ENCODE measurements around the gene AGAP1. TPM values are rescaled to one million over a fixed set of nuclear protein-coding genes. Genes with fewer than 3 reads are reported as not detected.

AGAP1 gene
- total and polyA plus RNA-seq, 9 donors = 5.7 to 32.2 (median 20.2) TPM

GRCh38 chr2:235812185-235812665, 318.4 kb downstream of the AGAP1 start:
- 88 to 92% (median 92%) methylated on average over 18 of the region's 18 CpGs for WGBS, 3 donors
- Histone ChIP-seq H3K4me3 (no peak overlapping the region), H3K9me3 (no peaks in the 10 kb centered on the region), H3K4me1 (ENCODE audit: insufficient read depth) (no peaks in the 10 kb centered on the region), H3K36me3 (no peaks in the 10 kb centered on the region), H3K27me3 (no peaks in the 10 kb centered on the region), H3K27ac (no peak overlapping the region)
- TF ChIP-seq POLR2A (IDR thresholded peaks at IDR 0.05) (no peak), CTCF (IDR thresholded peaks at IDR 0.05) (no peak), EP300 (IDR thresholded peaks at IDR 0.05) (no peak)
- intact Hi-C loops (cut with DNase I) = no loop called here
- no peak for DNase-seq

GRCh38 chr2:235813398-235813797, 319.6 kb downstream of the AGAP1 start:
- no peaks in the 10 kb centered on the region for H3K9me3 ChIP-seq
- DNase-seq = no peak
- no peak overlapping the region for H3K27ac ChIP-seq
- WGBS, 3 donors = 97 to 98% (median 97%) methylated on average over 12 of the region's 12 CpGs
- intact Hi-C loops (cut with DNase I) = no loop called here
- H3K4me3 ChIP-seq = no peak overlapping the region
- no peaks in the 10 kb centered on the region for H3K27me3 ChIP-seq
- no peaks in the 10 kb centered on the region for H3K36me3 ChIP-seq
- H3K4me1 ChIP-seq (ENCODE audit: insufficient read depth) = no peaks in the 10 kb centered on the region
- TF ChIP-seq CTCF (IDR thresholded peaks at IDR 0.05) (no peak), POLR2A (IDR thresholded peaks at IDR 0.05) (no peak), EP300 (IDR thresholded peaks at IDR 0.05) (no peak)

GRCh38 chr2:235820571-235820970, 326.7 kb downstream of the AGAP1 start:
- TF ChIP-seq EP300 (IDR thresholded peaks at IDR 0.05) (no peak), CTCF (IDR thresholded peaks at IDR 0.05) (no peak), POLR2A (IDR thresholded peaks at IDR 0.05) (no peak)
- intact Hi-C loops (cut with DNase I) = no loop called here
- H3K36me3 ChIP-seq = no peaks in the 10 kb centered on the region
- no peak for DNase-seq
- H3K27me3 ChIP-seq = no peaks in the 10 kb centered on the region
- WGBS, 3 donors = 25 to 50% (median 31%) methylated on average over 2 of the region's 2 CpGs
- H3K27ac ChIP-seq = no peak overlapping the region
- H3K9me3 ChIP-seq = no peaks in the 10 kb centered on the region
- no peaks in the 10 kb centered on the region for H3K4me1 ChIP-seq (ENCODE audit: insufficient read depth)
- no peak overlapping the region for H3K4me3 ChIP-seq

- Histone ChIP-seq H3K27ac (no peak overlapping the region), H3K9me3 (no peaks in the 10 kb centered on the region), H3K4me3 (no peak overlapping the region), H3K27me3 (no peaks in the 10 kb centered on the region), H3K36me3 (no peaks in the 10 kb centered on the region), H3K4me1 (ENCODE audit: insufficient read depth) (no peaks in the 10 kb centered on the region)
- intact Hi-C loops (cut with DNase I) = no loop called here
- TF ChIP-seq CTCF (IDR thresholded peaks at IDR 0.05) = no peak
- 92 to 97% (median 96%) methylated on average over 3 of the region's 3 CpGs for WGBS, 3 donors
- DNase-seq = no peak
These were observed 330.5 kb downstream of the AGAP1 start for GRCh38 chr2:235824331-235824730.

GRCh38 chr2:235825946-235826345, 332.1 kb downstream of the AGAP1 start:
- 96 to 99% (median 96%) methylated on average over 6 of the region's 6 CpGs for WGBS, 3 donors
- Histone ChIP-seq H3K27ac (no peak overlapping the region), H3K4me1 (ENCODE audit: insufficient read depth) (no peaks in the 10 kb centered on the region), H3K36me3 (no peaks in the 10 kb centered on the region), H3K27me3 (no peaks in the 10 kb centered on the region), H3K9me3 (no peaks in the 10 kb centered on the region), H3K4me3 (no peak overlapping the region)
- intact Hi-C loops (cut with DNase I) = no loop called here
- TF ChIP-seq CTCF (IDR thresholded peaks at IDR 0.05) (no peak), EP300 (IDR thresholded peaks at IDR 0.05) (no peak), POLR2A (IDR thresholded peaks at IDR 0.05) (no peak)
- DNase-seq = no peak
